ENCODE data around the gene ATXN2L.
"Not testable (repeated sequence)": the region's sequence is repeated elsewhere in the genome, so short reads cannot be mapped to it uniquely, and the experiment has no call there.

The ATXN2L gene

GRCh38 chr16:28873543-28874201, 50.9 kb downstream of the ATXN2L start:
- peak; percentile 66 to 73 for DNase-seq (ENCODE audit: low spot score in 2 of 2)
- Mint-ChIP-seq H3K4me1 (peaks cover 5% of the 10 kb centered on the region), H3K4me3 (no peak overlapping the region), H3K27ac (no peak overlapping the region), H3K9me3 (no peaks in the 10 kb centered on the region), H3K27me3 (peaks cover 2% of the 10 kb centered on the region), H3K36me3 (peaks cover 8% of the 10 kb centered on the region)
- ATAC-seq (ENCODE audit: low read depth), result peak; percentile 99

DNA sequence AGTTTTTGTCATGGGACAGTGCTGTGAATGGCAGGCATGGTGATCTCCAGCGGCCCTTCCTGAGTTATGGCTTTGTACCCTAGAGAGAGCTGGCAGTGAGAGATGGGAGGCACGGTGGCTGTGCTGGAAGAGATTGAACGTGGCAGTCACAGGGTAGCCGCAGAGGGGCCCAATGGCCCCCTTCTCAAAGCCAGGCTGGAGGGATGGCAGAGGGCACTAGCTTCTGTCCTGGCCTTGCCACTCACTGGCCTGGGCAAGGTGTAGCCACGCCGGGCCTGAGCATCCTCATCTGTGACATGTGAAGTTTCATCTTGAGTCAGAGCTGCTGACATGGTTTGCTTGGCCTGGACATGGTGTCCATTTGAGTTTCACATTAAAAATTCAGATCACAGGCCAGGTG, 51.6 kb downstream of the ATXN2L start:
- ATAC-seq (ENCODE audit: low read depth) (no peak), DNase-seq (ENCODE audit: low spot score in 2 of 2) (no peak)
- H3K27me3 Mint-ChIP-seq, result peaks cover 2% of the 10 kb centered on the region
- H3K9me3 Mint-ChIP-seq, result no peaks in the 10 kb centered on the region
- H3K27ac Mint-ChIP-seq, result no peak overlapping the region
- H3K4me3 Mint-ChIP-seq, result no peak overlapping the region
- peaks cover 8% of the 10 kb centered on the region for H3K36me3 Mint-ChIP-seq
- H3K4me1 Mint-ChIP-seq, result peaks cover 8% of the 10 kb centered on the region

DNA sequence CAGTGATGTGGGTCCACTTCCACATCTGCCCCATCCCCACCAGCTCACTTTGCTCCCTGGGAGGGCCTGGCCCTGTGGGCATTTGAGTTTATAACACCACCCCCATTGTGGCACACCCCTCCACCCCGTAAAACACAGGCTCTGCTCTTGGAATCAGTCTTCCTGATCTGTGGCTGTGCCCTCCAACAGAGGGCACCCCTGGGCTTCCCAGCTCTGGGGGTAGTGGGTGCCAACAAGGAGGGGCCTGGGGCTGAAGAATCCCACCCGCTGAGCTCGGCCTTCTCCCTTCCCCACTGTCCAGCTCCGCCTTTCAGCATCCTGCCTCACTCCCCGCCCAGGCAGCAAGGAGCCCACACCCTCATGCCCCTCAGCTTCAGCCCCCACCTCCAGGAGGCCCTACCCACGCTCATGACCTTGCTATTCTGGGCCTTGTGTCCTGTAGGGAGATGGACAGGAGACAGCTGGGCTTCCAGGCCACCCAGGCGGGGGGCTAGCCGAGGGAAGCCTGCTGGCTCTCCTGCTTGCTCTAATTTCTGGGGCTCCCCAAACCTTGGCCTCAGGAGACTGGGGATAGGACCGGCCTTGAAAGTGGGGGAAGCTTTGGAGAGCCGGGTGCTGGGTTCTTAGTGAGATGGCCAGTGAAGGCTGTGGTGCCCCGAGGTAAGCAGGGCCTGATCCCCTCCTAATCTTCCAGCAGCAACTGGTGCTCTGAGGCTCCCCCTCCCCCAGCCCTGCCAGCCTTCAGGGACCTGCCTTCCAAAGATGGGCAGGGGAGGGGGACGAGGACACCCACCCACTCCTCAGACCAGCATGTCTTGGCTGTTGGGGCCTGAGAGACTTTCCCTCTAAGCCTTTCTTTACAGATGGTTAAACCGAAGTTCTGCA, 52.6 kb downstream of the ATXN2L start:
- Mint-ChIP-seq H3K27me3 (peaks cover 2% of the 10 kb centered on the region), H3K4me3 (no peak overlapping the region), H3K27ac (no peak overlapping the region), H3K9me3 (no peaks in the 10 kb centered on the region), H3K36me3 (peaks cover 2% of the 10 kb centered on the region), H3K4me1 (peaks cover 11% of the 10 kb centered on the region)
- ATAC-seq (ENCODE audit: low read depth), result no peak
- no peak for DNase-seq (ENCODE audit: low spot score in 2 of 2)

- DNase-seq (ENCODE audit: low spot score in 2 of 2) (no peak), ATAC-seq (ENCODE audit: low read depth) (no peak)
- no peaks in the 10 kb centered on the region for H3K9me3 Mint-ChIP-seq
- no peak overlapping the region for H3K4me3 Mint-ChIP-seq
- H3K27me3 Mint-ChIP-seq, result peaks cover 7% of the 10 kb centered on the region
- H3K27ac Mint-ChIP-seq, result no peak overlapping the region
- peaks cover 16% of the 10 kb centered on the region for H3K4me1 Mint-ChIP-seq
- peaks cover 2% of the 10 kb centered on the region for H3K36me3 Mint-ChIP-seq
Observed at GRCh38 chr16:28876019-28876659, 53.3 kb downstream of the ATXN2L start.

GRCh38 chr16:28876973-28877654, 54.3 kb downstream of the ATXN2L start:
- ATAC-seq (ENCODE audit: low read depth) (no peak), DNase-seq (ENCODE audit: low spot score in 2 of 2) (no peak)
- no peak overlapping the region for H3K4me3 Mint-ChIP-seq
- peaks cover 18% of the 10 kb centered on the region for H3K4me1 Mint-ChIP-seq
- no peaks in the 10 kb centered on the region for H3K9me3 Mint-ChIP-seq
- no peak overlapping the region for H3K27ac Mint-ChIP-seq
- H3K27me3 Mint-ChIP-seq, result peaks cover 9% of the 10 kb centered on the region
- H3K36me3 Mint-ChIP-seq, result peaks cover 2% of the 10 kb centered on the region

- Mint-ChIP-seq H3K36me3 (peaks cover 2% of the 10 kb centered on the region), H3K4me1 (peaks cover 16% of the 10 kb centered on the region), H3K27me3 (peaks cover 11% of the 10 kb centered on the region), H3K9me3 (no peaks in the 10 kb centered on the region), H3K27ac (no peak overlapping the region), H3K4me3 (peak overlapping the region; percentile 67)
- no peak for DNase-seq (ENCODE audit: low spot score in 2 of 2)
- ATAC-seq (ENCODE audit: low read depth), result no peak
Observed at GRCh38 chr16:28877655-28878000, 54.8 kb downstream of the ATXN2L start.

- no peak for ATAC-seq (ENCODE audit: low read depth)
- peaks cover 2% of the 10 kb centered on the region for H3K36me3 Mint-ChIP-seq
Observed at GRCh38 chr16:28878083-28878926, 55.5 kb downstream of the ATXN2L start, which contains the start of gene ATP2A1. TSS of gene ATP2A1 (plus strand) at chr16:28878488. CDS start at chr16:28878672, 184 bp downstream.

GRCh38 chr16:28879261-28879840, 56.6 kb downstream of the ATXN2L start:
- no peak overlapping the region for H3K27ac Mint-ChIP-seq
- H3K4me1 Mint-ChIP-seq, result peaks cover 19% of the 10 kb centered on the region
- H3K4me3 Mint-ChIP-seq, result peak overlapping the region; percentile 87
- ATAC-seq (ENCODE audit: low read depth) (peak; percentile 52), DNase-seq (ENCODE audit: low spot score in 2 of 2) (no peak)
- peaks cover 17% of the 10 kb centered on the region for H3K27me3 Mint-ChIP-seq
- peaks cover 2% of the 10 kb centered on the region for H3K36me3 Mint-ChIP-seq
- H3K9me3 Mint-ChIP-seq, result no peaks in the 10 kb centered on the region

More at GRCh38 chr16:28878083-28878926, 55.5 kb downstream of the ATXN2L start, which contains the start of gene ATP2A1:
- Mint-ChIP-seq H3K27me3 (peaks cover 11% of the 10 kb centered on the region), H3K4me1 (peaks cover 16% of the 10 kb centered on the region), H3K27ac (no peak within 1 kb of the TSS), H3K9me3 (no peaks in the 10 kb centered on the region), H3K4me3 (peak within 1 kb of the TSS; percentile 87)
- no peak for DNase-seq (ENCODE audit: low spot score in 2 of 2)

- no peaks in the 10 kb centered on the region for H3K9me3 Mint-ChIP-seq
- ATAC-seq (ENCODE audit: low read depth) (peak; percentile 98), DNase-seq (ENCODE audit: low spot score in 2 of 2) (peak; percentile 64 to 68)
- H3K27ac Mint-ChIP-seq, result no peak overlapping the region
- peaks cover 19% of the 10 kb centered on the region for H3K4me1 Mint-ChIP-seq
- peaks cover 17% of the 10 kb centered on the region for H3K27me3 Mint-ChIP-seq
- H3K36me3 Mint-ChIP-seq, result peaks cover 2% of the 10 kb centered on the region
- H3K4me3 Mint-ChIP-seq, result peak overlapping the region; percentile 87
Observed at GRCh38 chr16:28879841-28880588, 57.2 kb downstream of the ATXN2L start.

DNA sequence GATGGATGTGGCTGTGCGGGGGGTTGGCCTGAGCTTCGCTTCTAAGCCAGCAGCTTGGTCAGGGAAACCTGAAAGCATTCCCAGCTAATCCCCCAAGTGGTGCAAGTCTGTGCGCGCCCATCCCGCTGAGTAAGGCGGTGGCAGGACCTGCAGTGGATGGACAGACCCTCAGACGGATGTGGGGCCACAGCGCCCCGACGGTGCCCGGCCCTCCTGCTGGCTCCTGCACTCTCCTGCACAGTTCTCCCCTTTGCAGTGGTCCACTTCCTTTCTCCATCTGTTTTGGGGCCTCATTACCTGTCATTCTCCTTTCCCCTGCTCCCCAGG, 57.8 kb downstream of the ATXN2L start:
- Mint-ChIP-seq H3K4me3 (peak overlapping the region; percentile 83), H3K27me3 (peaks cover 17% of the 10 kb centered on the region), H3K9me3 (no peaks in the 10 kb centered on the region), H3K36me3 (no peaks in the 10 kb centered on the region), H3K4me1 (peaks cover 19% of the 10 kb centered on the region), H3K27ac (no peak overlapping the region)
- ATAC-seq (ENCODE audit: low read depth), result no peak
- no peak for DNase-seq (ENCODE audit: low spot score in 2 of 2)

DNA sequence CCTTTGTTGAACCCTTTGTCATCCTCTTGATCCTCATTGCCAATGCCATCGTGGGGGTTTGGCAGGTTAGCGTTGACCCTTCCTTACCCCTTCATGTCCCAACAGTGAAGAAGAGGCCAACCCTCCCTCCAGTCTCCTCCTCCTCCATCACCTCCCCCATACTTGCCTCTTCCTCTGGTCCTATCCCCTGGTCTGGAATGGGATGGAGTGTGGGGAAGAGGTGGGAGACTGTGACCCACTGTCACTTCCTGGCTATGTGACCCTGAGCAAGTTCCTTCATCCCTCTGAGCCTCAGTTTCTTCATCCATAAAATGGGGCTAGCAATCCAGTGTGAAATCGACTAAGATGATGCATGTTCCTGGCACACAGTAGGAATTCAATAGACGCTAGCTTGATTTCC, 58.2 kb downstream of the ATXN2L start:
- no peak overlapping the region for H3K27ac Mint-ChIP-seq
- H3K27me3 Mint-ChIP-seq, result peaks cover 17% of the 10 kb centered on the region
- no peak for ATAC-seq (ENCODE audit: low read depth)

GRCh38 chr16:28881565-28881964, 58.8 kb downstream of the ATXN2L start:
- H3K27ac Mint-ChIP-seq; H3K36me3 Mint-ChIP-seq; DNase-seq (ENCODE audit: low spot score in 2 of 2); H3K9me3 Mint-ChIP-seq; ATAC-seq (ENCODE audit: low read depth): not testable (repeated sequence)
- Mint-ChIP-seq H3K4me3 (peak overlapping the region; percentile 83), H3K4me1 (peaks cover 19% of the 10 kb centered on the region), H3K27me3 (peaks cover 17% of the 10 kb centered on the region)

More for the DNA sequence above, 58.2 kb downstream of the ATXN2L start:
- H3K36me3 Mint-ChIP-seq, result no peaks in the 10 kb centered on the region
- no peak for DNase-seq (ENCODE audit: low spot score in 2 of 2)
- peak overlapping the region; percentile 83 for H3K4me3 Mint-ChIP-seq
- no peaks in the 10 kb centered on the region for H3K9me3 Mint-ChIP-seq
- H3K4me1 Mint-ChIP-seq, result peaks cover 19% of the 10 kb centered on the region

Measured in memory B cell (primary cell).